Amniotic epithelial cell (primary cell): ENCODE results near the gene KRTAP6-1.

Source experiments
- DNase-seq: peaks from one replicate; pipeline ENCODE4 v3.0.0-alpha.2; 2010; ENCODE audit warnings: low read depth

KRTAP6-1 gene

GRCh38 chr21:30577766-30578165, 36.0 kb downstream of the KRTAP6-1 start:
- DNase-seq: no peak

GRCh38 chr21:30567617-30568016, 46.1 kb downstream of the KRTAP6-1 start:
- DNase-seq: no peak

- DNase-seq: no peak
Measured at GRCh38 chr21:30563630-30564029, 50.1 kb downstream of the KRTAP6-1 start.
